ENCODE results near the gene AFF3. TPM values are rescaled to one million over a fixed set of nuclear protein-coding genes. Genes with fewer than 3 reads are reported as not detected.

AFF3 gene
- total RNA-seq, 1 experiment from 2014 or later, result not detected

DNA sequence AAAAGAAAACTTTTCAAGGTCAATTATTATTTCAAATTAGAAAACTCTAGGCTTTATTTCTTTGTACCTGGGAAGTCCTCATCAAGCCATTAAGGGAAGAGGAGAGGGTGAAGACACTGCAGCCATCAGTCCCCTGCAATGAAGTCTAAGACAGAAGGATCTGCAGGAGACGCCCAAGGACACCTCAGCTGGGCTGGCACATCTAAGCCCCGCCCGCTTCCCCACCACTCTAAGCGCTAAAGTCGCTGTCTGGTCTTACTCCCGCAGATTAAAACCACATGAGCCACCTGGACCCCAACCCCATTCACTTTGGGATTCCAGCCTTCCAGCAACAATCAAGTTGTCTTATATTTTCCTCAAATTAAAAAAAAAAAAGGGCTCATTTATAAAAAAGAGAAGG lies 104.4 kb downstream of the AFF3 start:
- BruUV-seq (replicated peaks), result no TSS peak
- intact Hi-C loops (cut with micrococcal nuclease; ENCODE audit: unreplicated experiment), result no loop called here
- Histone ChIP-seq H2AFZ (no peak overlapping the region), H3K9me3 (ENCODE audit: insufficient read depth, low read depth) (no peaks in the 10 kb centered on the region), H3K4me1 (replicated peaks; ENCODE audit: insufficient read depth) (no peaks in the 10 kb centered on the region), H3K27ac (no peak overlapping the region), H3F3A (ENCODE audit: insufficient read depth, low read depth) (no peaks in the 10 kb centered on the region), H3K4me3 (no peak overlapping the region), H3K36me3 (ENCODE audit: low read depth) (no peaks in the 10 kb centered on the region), H3K4me2 (no peak overlapping the region), H3K27me3 (ENCODE audit: insufficient read depth, low read depth) (peaks cover 41% of the 10 kb centered on the region), H4K20me1 (ENCODE audit: insufficient read depth) (no peaks in the 10 kb centered on the region), H3K9me2 (ENCODE audit: insufficient read depth) (no peaks in the 10 kb centered on the region), H3K79me2 (ENCODE audit: low read depth) (no peaks in the 10 kb centered on the region)
- ChIA-PET POLR2A (ENCODE audit: unreplicated experiment) (no interaction called here), CTCF (no interaction called here)
- TF ChIP-seq, protein P1, sequence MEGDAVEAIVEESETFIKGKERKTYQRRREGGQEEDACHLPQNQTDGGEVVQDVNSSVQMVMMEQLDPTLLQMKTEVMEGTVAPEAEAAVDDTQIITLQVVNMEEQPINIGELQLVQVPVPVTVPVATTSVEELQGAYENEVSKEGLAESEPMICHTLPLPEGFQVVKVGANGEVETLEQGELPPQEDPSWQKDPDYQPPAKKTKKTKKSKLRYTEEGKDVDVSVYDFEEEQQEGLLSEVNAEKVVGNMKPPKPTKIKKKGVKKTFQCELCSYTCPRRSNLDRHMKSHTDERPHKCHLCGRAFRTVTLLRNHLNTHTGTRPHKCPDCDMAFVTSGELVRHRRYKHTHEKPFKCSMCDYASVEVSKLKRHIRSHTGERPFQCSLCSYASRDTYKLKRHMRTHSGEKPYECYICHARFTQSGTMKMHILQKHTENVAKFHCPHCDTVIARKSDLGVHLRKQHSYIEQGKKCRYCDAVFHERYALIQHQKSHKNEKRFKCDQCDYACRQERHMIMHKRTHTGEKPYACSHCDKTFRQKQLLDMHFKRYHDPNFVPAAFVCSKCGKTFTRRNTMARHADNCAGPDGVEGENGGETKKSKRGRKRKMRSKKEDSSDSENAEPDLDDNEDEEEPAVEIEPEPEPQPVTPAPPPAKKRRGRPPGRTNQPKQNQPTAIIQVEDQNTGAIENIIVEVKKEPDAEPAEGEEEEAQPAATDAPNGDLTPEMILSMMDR (conservative IDR thresholded peaks at IDR 0.05), result no peak
- TF ChIP-seq EZH2 (IDR thresholded peaks at IDR 0.05; ENCODE audit: low read depth), result no peak
- DNase-seq, result no peak

- Histone ChIP-seq H2AFZ (no peak overlapping the region), H4K20me1 (ENCODE audit: insufficient read depth) (no peaks in the 10 kb centered on the region), H3K27me3 (ENCODE audit: insufficient read depth, low read depth) (peaks cover 33% of the 10 kb centered on the region), H3F3A (ENCODE audit: insufficient read depth, low read depth) (no peaks in the 10 kb centered on the region), H3K36me3 (ENCODE audit: low read depth) (no peaks in the 10 kb centered on the region), H3K9me2 (ENCODE audit: insufficient read depth) (no peaks in the 10 kb centered on the region), H3K9me3 (ENCODE audit: insufficient read depth, low read depth) (no peaks in the 10 kb centered on the region), H3K4me2 (no peak overlapping the region), H3K4me1 (replicated peaks; ENCODE audit: insufficient read depth) (no peaks in the 10 kb centered on the region), H3K27ac (no peak overlapping the region), H3K79me2 (ENCODE audit: low read depth) (no peaks in the 10 kb centered on the region), H3K4me3 (no peak overlapping the region)
- DNase-seq, result no peak
- ChIA-PET CTCF (interaction anchor here (0.7 kb wide), 1 partner anchor 1255 kb away, joined by 3 read pairs; no protein-coding TSS in a partner anchor), POLR2A (ENCODE audit: unreplicated experiment) (no interaction called here)
- no TSS peak for BruUV-seq (replicated peaks)
- TF ChIP-seq EZH2 (IDR thresholded peaks at IDR 0.05; ENCODE audit: low read depth), result no peak
- TF ChIP-seq, protein P1 (conservative IDR thresholded peaks at IDR 0.05), result no peak
- intact Hi-C loops (cut with micrococcal nuclease; ENCODE audit: unreplicated experiment), result no loop called here
Measured at GRCh38 chr2:100036793-100037192, 105.6 kb downstream of the AFF3 start.

- Histone ChIP-seq H3K9me2 (ENCODE audit: insufficient read depth) (no peaks in the 10 kb centered on the region), H3K27ac (no peak overlapping the region), H2AFZ (no peak overlapping the region), H3K4me1 (replicated peaks; ENCODE audit: insufficient read depth) (no peaks in the 10 kb centered on the region), H3K27me3 (ENCODE audit: insufficient read depth, low read depth) (peaks cover 25% of the 10 kb centered on the region; the same call in 1 of the 2 replicates), H4K20me1 (ENCODE audit: insufficient read depth) (no peaks in the 10 kb centered on the region), H3K79me2 (ENCODE audit: low read depth) (no peaks in the 10 kb centered on the region), H3K4me3 (no peak overlapping the region), H3F3A (ENCODE audit: insufficient read depth, low read depth) (no peaks in the 10 kb centered on the region), H3K36me3 (ENCODE audit: low read depth) (no peaks in the 10 kb centered on the region), H3K4me2 (no peak overlapping the region), H3K9me3 (ENCODE audit: insufficient read depth, low read depth) (0 out of 2 replicates have a peak, but pooled peaks cover 2% of the 10 kb centered on the region)
- CTCF ChIA-PET, result no interaction called here
- DNase-seq, result no peak
- TF ChIP-seq, protein P1 (conservative IDR thresholded peaks at IDR 0.05), result no peak
- TF ChIP-seq EZH2 (IDR thresholded peaks at IDR 0.05; ENCODE audit: low read depth), result no peak
- intact Hi-C loops (cut with micrococcal nuclease; ENCODE audit: unreplicated experiment), result no loop called here
- no TSS peak for BruUV-seq (replicated peaks)
- POLR2A ChIA-PET (ENCODE audit: unreplicated experiment), result no interaction called here
Measured at GRCh38 chr2:100036026-100036425, 106.4 kb downstream of the AFF3 start.

Measured in PC-9 (cell line).